HepG2 (cell line): Measurements from ENCODE around the gene CST11. TPM values are rescaled to one million over a fixed set of nuclear protein-coding genes. Genes with fewer than 3 reads are reported as not detected.

Experiments used
- ATAC-seq: fragments of 200-7000 bp; cut with Tn5 transposase; 3 replicates; pipeline ENCODE4 v1.9.1; 2020; ENCODE audit warnings: mild to moderate bottlenecking, moderate library complexity
- BruUV-seq: library from RNA; stranded (reverse); fragments of 400-500 nt; replicated peaks from 2 replicates; lab custom pipeline; 2021; lab: Mats Ljungman, UMichigan
- CTCF ChIA-PET: fragments of 300-600 bp; formaldehyde crosslinking; extraction: SDS; loops from one replicate; lab custom pipeline; 2021; ENCODE audit warnings: low total read pairs, inconsistent platforms, low intra/inter-chr PET ratio; lab: Yijun Ruan, JAX
- POLR2A ChIA-PET: fragments of 350-600 bp; sonication (Branson Sonifier 250); formaldehyde crosslinking; loops from one replicate; lab custom pipeline; 2020; ENCODE audit warnings: antibody characterized with exemption, inconsistent platforms; lab: Yijun Ruan, JAX
- DNase-seq: peaks from one replicate; pipeline ENCODE4 v3.0.0-alpha.2; 2015; ENCODE audit warnings: low spot score
- FAIRE-seq: peaks from 3 replicates; lab custom pipeline; 2011; peaks lifted over from hg19 to GRCh38; lab: Jason Lieb, UNC
- H2AFZ ChIP-seq: one replicate; pipeline ENCODE4 v1.6.1; 2011; ENCODE audit warnings: low read length, inconsistent platforms
- H3K27ac ChIP-seq: fragments of 300-600 bp; 3 replicates; pipeline ENCODE4 v1.8.0; 2011; ENCODE audit warnings: mixed run types, mild to moderate bottlenecking, mixed read lengths, low read length, inconsistent platforms; ENCODE audit not compliant: insufficient read depth; ENCODE audit errors: extremely low read length
- H3K27me3 ChIP-seq, 2 experiments: fragments of 200-600 bp in 1 of 2; 2 replicates in 1 of 2; 3 replicates in 1 of 2; pipeline versions ENCODE4 v1.6.0 to v1.8.0; 2011; ENCODE audit warnings: low read length in 2 of 2, mild to moderate bottlenecking in 2 of 2, moderate library complexity in 2 of 2, inconsistent platforms in 1 of 2; ENCODE audit not compliant: insufficient read depth in 2 of 2, control insufficient read depth in 1 of 2
- H3K36me3 ChIP-seq, 2 experiments: fragments of 200-600 bp in 1 of 2; replicated peaks in 1 of 2; 2 replicates in 1 of 2; 3 replicates in 1 of 2; pipeline versions ENCODE4 v1.5.1 to v1.8.0; 2011; ENCODE audit warnings: low read length in 2 of 2, inconsistent platforms in 1 of 2; ENCODE audit not compliant: insufficient read depth in 2 of 2, control insufficient read depth in 1 of 2
- H3K4me1 ChIP-seq: 2 replicates; pipeline ENCODE4 v1.5.1; 2012; ENCODE audit warnings: low read length, inconsistent platforms; ENCODE audit not compliant: insufficient read depth
- H3K4me2 ChIP-seq: 2 replicates; pipeline ENCODE4 v1.6.0; 2011; ENCODE audit warnings: low read depth, low read length, inconsistent platforms
- H3K4me3 ChIP-seq, 3 experiments: fragments of 200-600 bp in 1 of 3; sonication (generic), shearing (Covaris generic) in 1 of 3; replicated peaks in 1 of 3; 2 replicates each; pipeline ENCODE4 v1.5.1; 2011 to 2016; ENCODE audit warnings: low read length in 3 of 3, inconsistent platforms in 2 of 3, low read depth in 2 of 3, mild to moderate bottlenecking in 2 of 3, control low read depth in 1 of 3, mixed read lengths in 1 of 3; ENCODE audit not compliant: insufficient read depth in 1 of 3
- H3K79me2 ChIP-seq: one replicate; pipeline ENCODE4 v1.6.1; 2011; ENCODE audit warnings: low read length, inconsistent platforms; ENCODE audit not compliant: insufficient read depth
- H3K9ac ChIP-seq: 2 replicates; pipeline ENCODE4 v1.6.0; 2011; ENCODE audit warnings: mild to moderate bottlenecking, low read depth, low read length, inconsistent platforms; ENCODE audit not compliant: insufficient read depth
- H3K9me3 ChIP-seq: 2 replicates; pipeline ENCODE4 v1.5.1; 2012; ENCODE audit warnings: mild to moderate bottlenecking, low read length
- H4K20me1 ChIP-seq: 2 replicates; pipeline ENCODE4 v1.6.0; 2011; ENCODE audit warnings: inconsistent platforms, mild to moderate bottlenecking, low read length, moderate library complexity; ENCODE audit not compliant: insufficient read depth
- KAT7 ChIP-seq: IDR thresholded peaks from 2 replicates; pipeline ENCODE4 v1.6.1; 2018; ENCODE audit warnings: borderline replicate concordance, missing compliant biosample characterization
- KDM1A ChIP-seq: IDR thresholded peaks from 2 replicates; pipeline ENCODE4 v1.6.1; 2016; ENCODE audit warnings: missing compliant biosample characterization
- MZF1 ChIP-seq: sonication (generic); formaldehyde crosslinking; IDR thresholded peaks from 2 replicates; pipeline ENCODE4 v1.8.1; 2023; ENCODE audit warnings: mild to moderate bottlenecking, missing genetic modification reagents, borderline replicate concordance
- PHF5A ChIP-seq: IDR thresholded peaks from one replicate; pipeline ENCODE4 v1.6.1; 2018; ENCODE audit warnings: low read depth, missing genetic modification reagents; ENCODE audit not compliant: unreplicated experiment
- RCOR2 ChIP-seq: IDR thresholded peaks from 2 replicates; pipeline ENCODE4 v1.6.1; 2016; ENCODE audit warnings: missing biosample characterization, missing genetic modification reagents
- RXRA ChIP-seq: sonication (generic); formaldehyde crosslinking; IDR thresholded peaks from 2 replicates; pipeline ENCODE4 v1.5.1; 2020; ENCODE audit warnings: missing genetic modification reagents
- SIX1 ChIP-seq: sonication (generic); formaldehyde crosslinking; IDR thresholded peaks from 2 replicates; pipeline ENCODE4 v1.4.0; 2020; ENCODE audit warnings: missing genetic modification reagents, borderline replicate concordance
- SOX13 ChIP-seq, 3 experiments: fragments of 450-650 bp in 1 of 3; sonication (generic) in 1 of 3; formaldehyde crosslinking in 1 of 3; IDR thresholded peaks in 2 of 3; conservative IDR thresholded peaks in 1 of 3; 2 replicates each; pipeline versions ENCODE4 v1.5.0 to v1.6.1; 2016 to 2020; ENCODE audit warnings: antibody characterized with exemption in 1 of 3, mild to moderate bottlenecking in 1 of 3, missing compliant biosample characterization in 1 of 3, missing genetic modification reagents in 1 of 3, moderate library complexity in 1 of 3
- SUZ12 ChIP-seq: fragments of 150-350 bp; IDR thresholded peaks from 2 replicates; pipeline ENCODE4 v1.6.1; 2014; ENCODE audit warnings: low read depth, low read length
- ZFYVE20 ChIP-seq: sonication (generic); formaldehyde crosslinking; IDR thresholded peaks from 2 replicates; pipeline ENCODE4 v1.8.0; 2023; ENCODE audit warnings: low read depth, mild to moderate bottlenecking, moderate library complexity, missing genetic modification reagents, borderline replicate concordance
- ZKSCAN1 ChIP-seq: fragments of 150-350 bp; IDR thresholded peaks from 2 replicates; pipeline ENCODE4 v1.6.1; 2014; ENCODE audit warnings: low read length
- ZNF251 ChIP-seq: sonication (generic); formaldehyde crosslinking; IDR thresholded peaks from 2 replicates; pipeline ENCODE4 v1.9.0; 2021; ENCODE audit warnings: mild to moderate bottlenecking, missing genetic modification reagents
- ZNF282 ChIP-seq: fragments of 450-650 bp; IDR thresholded peaks from 2 replicates; pipeline ENCODE4 v1.6.1; 2018; ENCODE audit not compliant: partially characterized antibody
- ZNF782 ChIP-seq: sonication (generic); formaldehyde crosslinking; IDR thresholded peaks from 2 replicates; pipeline ENCODE4 v1.4.0; 2020; ENCODE audit warnings: missing genetic modification reagents, mild to moderate bottlenecking, borderline replicate concordance
- ZSCAN22 ChIP-seq: sonication (generic); formaldehyde crosslinking; IDR thresholded peaks from 2 replicates; pipeline ENCODE4 v1.4.0; 2020; ENCODE audit warnings: mild to moderate bottlenecking, missing genetic modification reagents
- ZSCAN31 ChIP-seq: sonication (generic); formaldehyde crosslinking; IDR thresholded peaks from 2 replicates; pipeline ENCODE4 v1.5.0; 2020; ENCODE audit warnings: low read depth, mild to moderate bottlenecking, missing genetic modification reagents
- in situ Hi-C: cut with HindIII; loops from 2 replicates; pipeline ENCODE4 v1.10.0; 2017; ENCODE audit warnings: low pct_unique_long_range_greater_than_20kb; ENCODE audit not compliant: extremely low pct_ligation_motif_present
- intact Hi-C: fragments of 100-400 bp; cut with micrococcal nuclease; formaldehyde crosslinking; loops from one replicate; pipeline ENCODE4 v1.10.0; 2022; ENCODE audit not compliant: unreplicated experiment
- polyA plus RNA-seq, 8 experiments: library from polyadenylated mRNA; depleted of rRNA in 3 of 8; stranded (reverse) in 7 of 8; unstranded in 1 of 8; fragments of >200 nt; fragmentation: Illumina TruSeq in 4 of 8; extraction: Trizol in 4 of 8; gene quantifications; 2 replicates each; pipeline versions ENCODE4 v1.2.1 to v1.2.3, GENCODE V29; 2011 to 2016; ENCODE audit warnings: low read depth in 4 of 8, missing spikeins in 1 of 8, mixed read lengths in 1 of 8; ENCODE audit not compliant: insufficient read depth in 1 of 8
- total RNA-seq, 5 experiments: library from RNA; depleted of rRNA; stranded (reverse); fragments of >200 nt; fragmentation: Illumina TruSeq; extraction: Trizol; gene quantifications; 2 replicates each; pipeline ENCODE4 v1.2.3, GENCODE V29; 2016; ENCODE audit warnings: low read depth in 1 of 5
- TF ChIP-seq, protein P1 (sequence below): sonication (generic); formaldehyde crosslinking; conservative IDR thresholded peaks from 2 replicates; pipeline ENCODE4 v1.8.0; 2022; ENCODE audit warnings: mild to moderate bottlenecking, moderate library complexity, missing genetic modification reagents
- TF ChIP-seq, protein P2 (sequence below): IDR thresholded peaks from 2 replicates; pipeline ENCODE4 v1.6.1; 2016; ENCODE audit warnings: low read depth
- TF ChIP-seq, protein P3 (sequence below): sonication (generic); formaldehyde crosslinking; IDR thresholded peaks from 2 replicates; pipeline ENCODE4 v1.4.0; 2020; ENCODE audit warnings: mild to moderate bottlenecking, missing genetic modification reagents

Gene CST11
- total and polyA plus RNA-seq, 2 of the 13 experiments (the other 11 are each of a cell fraction or from before 2014, with no cell fraction given), result not detected

DNA sequence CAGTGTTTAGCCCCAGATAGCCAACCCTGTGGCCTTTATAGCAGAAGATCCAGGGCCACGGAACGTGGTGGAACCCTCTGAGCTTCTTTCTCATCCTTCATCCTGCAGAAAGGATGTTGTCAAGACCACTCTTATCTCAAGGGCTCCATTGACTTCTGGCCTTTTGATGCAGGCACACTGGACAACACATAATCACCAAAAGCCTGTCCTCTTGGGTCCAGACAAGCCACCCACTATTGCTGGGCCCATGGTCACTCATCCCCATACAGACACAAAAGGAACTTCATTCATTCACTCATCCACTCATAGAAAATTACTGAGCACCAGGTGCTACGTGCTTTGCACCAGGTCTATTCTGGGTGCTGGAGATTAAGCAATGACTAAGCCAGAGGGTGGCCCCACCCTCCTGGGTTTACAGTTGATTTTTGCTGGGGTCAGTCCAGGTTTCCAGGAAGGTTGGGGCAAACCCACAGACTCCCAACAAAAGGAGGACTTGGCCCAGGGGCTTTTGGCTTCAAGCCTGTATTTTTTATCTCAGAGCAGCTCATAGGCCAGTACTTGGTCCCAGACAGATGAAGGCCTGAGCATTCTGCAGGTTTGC, 40.6 kb upstream of the CST11 start (continued):
- TF ChIP-seq, protein P1, sequence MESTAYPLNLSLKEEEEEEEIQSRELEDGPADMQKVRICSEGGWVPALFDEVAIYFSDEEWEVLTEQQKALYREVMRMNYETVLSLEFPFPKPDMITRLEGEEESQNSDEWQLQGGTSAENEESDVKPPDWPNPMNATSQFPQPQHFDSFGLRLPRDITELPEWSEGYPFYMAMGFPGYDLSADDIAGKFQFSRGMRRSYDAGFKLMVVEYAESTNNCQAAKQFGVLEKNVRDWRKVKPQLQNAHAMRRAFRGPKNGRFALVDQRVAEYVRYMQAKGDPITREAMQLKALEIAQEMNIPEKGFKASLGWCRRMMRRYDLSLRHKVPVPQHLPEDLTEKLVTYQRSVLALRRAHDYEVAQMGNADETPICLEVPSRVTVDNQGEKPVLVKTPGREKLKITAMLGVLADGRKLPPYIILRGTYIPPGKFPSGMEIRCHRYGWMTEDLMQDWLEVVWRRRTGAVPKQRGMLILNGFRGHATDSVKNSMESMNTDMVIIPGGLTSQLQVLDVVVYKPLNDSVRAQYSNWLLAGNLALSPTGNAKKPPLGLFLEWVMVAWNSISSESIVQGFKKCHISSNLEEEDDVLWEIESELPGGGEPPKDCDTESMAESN (CRISPR knock-in tag), result no peak
- no peak for TF ChIP-seq ZKSCAN1
- TF ChIP-seq RXRA (CRISPR knock-in tag), result peak; percentile 55; the same call in 1 of the 2 replicates
- TF ChIP-seq ZFYVE20 (CRISPR knock-in tag), result no peak
- no peak for TF ChIP-seq KDM1A (CRISPR knock-in tag)
- TF ChIP-seq ZSCAN22 (CRISPR knock-in tag), result no peak

DNA sequence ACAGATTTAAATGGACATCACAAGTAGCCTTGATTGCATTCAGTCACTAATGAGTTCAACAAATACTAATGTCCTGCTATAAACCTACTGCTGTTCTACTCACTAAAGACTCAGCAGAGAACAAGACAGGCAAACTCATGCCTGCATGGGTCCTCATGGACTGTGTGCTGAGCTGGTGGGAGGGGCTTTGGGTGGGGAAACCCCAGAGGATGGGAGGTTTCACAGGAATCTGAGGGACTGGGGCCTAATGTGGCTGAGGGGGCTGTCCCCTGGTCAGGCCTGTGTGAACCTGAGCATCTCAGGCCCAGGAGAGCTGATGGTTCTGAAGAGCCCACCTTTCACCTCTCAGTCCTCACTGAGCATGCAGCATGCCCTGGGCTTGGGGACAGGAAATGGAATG, 39.6 kb upstream of the CST11 start:
- no peak overlapping the region for H3K9ac ChIP-seq
- POLR2A ChIA-PET, result no interaction called here

More for the DNA sequence above, 39.6 kb upstream of the CST11 start:
- H3K4me3 ChIP-seq, result no peak overlapping the region
- H3K9me3 ChIP-seq, result no peaks in the 10 kb centered on the region
- FAIRE-seq (no peak), ATAC-seq (peak; percentile 59), DNase-seq (no peak)
- H3K4me1 ChIP-seq, result peaks cover 23% of the 10 kb centered on the region
- H3K27me3 ChIP-seq, result peaks cover 0 to 4% of the 10 kb centered on the region in 2 experiments; a peak in 1 of 5 replicates
- peaks cover 3% of the 10 kb centered on the region; the same call in 1 of the 2 replicates for H4K20me1 ChIP-seq
- no TSS peak for BruUV-seq
- H3K36me3 ChIP-seq, result no peaks in the 10 kb centered on the region
- H3K27ac ChIP-seq, result no peak overlapping the region
- no peaks in the 10 kb centered on the region for H3K79me2 ChIP-seq
- H3K4me2 ChIP-seq, result no peak overlapping the region; the same call in 1 of the 2 replicates
- no peak overlapping the region for H2AFZ ChIP-seq
- in situ Hi-C loops, result no loop called here
- CTCF ChIA-PET, result no interaction called here
- TF ChIP-seq ZSCAN31, result no peak
- TF ChIP-seq MZF1 (CRISPR knock-in tag), result no peak
- no peak for TF ChIP-seq SOX13 (IDR thresholded peaks at IDR 0.05)
- no peak for TF ChIP-seq SOX13 (CRISPR knock-in tag; conservative IDR thresholded peaks at IDR 0.05 in 1 of 2, IDR thresholded peaks at IDR 0.05 in 1 of 2)
- TF ChIP-seq, protein P2, sequence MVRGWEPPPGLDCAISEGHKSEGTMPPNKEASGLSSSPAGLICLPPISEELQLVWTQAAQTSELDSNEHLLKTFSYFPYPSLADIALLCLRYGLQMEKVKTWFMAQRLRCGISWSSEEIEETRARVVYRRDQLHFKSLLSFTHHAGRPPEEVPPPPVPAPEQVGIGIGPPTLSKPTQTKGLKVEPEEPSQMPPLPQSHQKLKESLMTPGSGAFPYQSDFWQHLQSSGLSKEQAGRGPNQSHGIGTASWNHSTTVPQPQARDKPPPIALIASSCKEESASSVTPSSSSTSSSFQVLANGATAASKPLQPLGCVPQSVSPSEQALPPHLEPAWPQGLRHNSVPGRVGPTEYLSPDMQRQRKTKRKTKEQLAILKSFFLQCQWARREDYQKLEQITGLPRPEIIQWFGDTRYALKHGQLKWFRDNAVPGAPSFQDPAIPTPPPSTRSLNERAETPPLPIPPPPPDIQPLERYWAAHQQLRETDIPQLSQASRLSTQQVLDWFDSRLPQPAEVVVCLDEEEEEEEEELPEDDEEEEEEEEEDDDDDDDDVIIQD (CRISPR knock-in tag), result no peak
- TF ChIP-seq, protein P3, sequence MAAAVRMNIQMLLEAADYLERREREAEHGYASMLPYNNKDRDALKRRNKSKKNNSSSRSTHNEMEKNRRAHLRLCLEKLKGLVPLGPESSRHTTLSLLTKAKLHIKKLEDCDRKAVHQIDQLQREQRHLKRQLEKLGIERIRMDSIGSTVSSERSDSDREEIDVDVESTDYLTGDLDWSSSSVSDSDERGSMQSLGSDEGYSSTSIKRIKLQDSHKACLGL (CRISPR knock-in tag), result no peak
- no peak for TF ChIP-seq ZNF282
- TF ChIP-seq ZNF782, result no peak
- TF ChIP-seq RCOR2 (CRISPR knock-in tag), result no peak
- TF ChIP-seq ZNF251 (CRISPR knock-in tag), result no peak
- TF ChIP-seq SUZ12, result no peak
- TF ChIP-seq PHF5A, result no peak
- no peak for TF ChIP-seq KAT7 (CRISPR knock-in tag)
- no peak for TF ChIP-seq SIX1 (CRISPR knock-in tag)
- intact Hi-C loops, result no loop called here
